Stimulated activated naive CD4-positive, alpha-beta T cell treated with Interleukin-2 at 50 U/mL for 16 hours (primary cell): ENCODE data around the gene COL1A1.
A peak's percentile ranks its signal among the peaks of the same experiment; 100 is the strongest.

Source experiments
- DNase-seq: peaks from one replicate; lab custom pipeline; 2025; lab: John Stamatoyannopoulos, UW

Gene COL1A1

GRCh38 chr17:50153650-50154575, 47.5 kb downstream of the COL1A1 start:
- DNase-seq = no peak

GRCh38 chr17:50152736-50153135, 48.7 kb downstream of the COL1A1 start:
- no peak for DNase-seq

- DNase-seq = peak; percentile 17
Observed at GRCh38 chr17:50151937-50152547, 49.4 kb downstream of the COL1A1 start.

- DNase-seq = peak; percentile 86
Observed at GRCh38 chr17:50151041-50151936, 50.1 kb downstream of the COL1A1 start.

- DNase-seq = no peak
Observed at GRCh38 chr17:50150354-50151040, 50.9 kb downstream of the COL1A1 start, which contains the start of gene PPP1R9B. TSS of gene PPP1R9B (minus strand) at chr17:50150677. CDS start at chr17:50150513, 164 bp downstream.

- peak; percentile 51 for DNase-seq
Observed at GRCh38 chr17:50149417-50150353, 51.7 kb downstream of the COL1A1 start.

GRCh38 chr17:50149091-50149416, 52.4 kb downstream of the COL1A1 start:
- DNase-seq = no peak

- DNase-seq = peak; percentile 78
Observed at GRCh38 chr17:50148226-50149090, 53.0 kb downstream of the COL1A1 start.

GRCh38 chr17:50147841-50148225, 53.6 kb downstream of the COL1A1 start:
- no peak for DNase-seq

GRCh38 chr17:50146927-50147665, 54.3 kb downstream of the COL1A1 start:
- DNase-seq = no peak

- DNase-seq = peak; percentile 26
Observed at GRCh38 chr17:50146230-50146926, 55.1 kb downstream of the COL1A1 start.

GRCh38 chr17:50145532-50146229, 55.8 kb downstream of the COL1A1 start:
- no peak for DNase-seq

- no peak for DNase-seq
Observed at GRCh38 chr17:50144845-50145531, 56.4 kb downstream of the COL1A1 start.

GRCh38 chr17:50144355-50144754, 57.1 kb downstream of the COL1A1 start:
- DNase-seq = no peak

- DNase-seq = no peak
Observed at GRCh38 chr17:50143461-50144176, 57.8 kb downstream of the COL1A1 start.

GRCh38 chr17:50141745-50142110, 59.7 kb downstream of the COL1A1 start:
- no peak for DNase-seq
